ENCODE measurements around the gene MYEOV. TPM values are rescaled to one million over a fixed set of nuclear protein-coding genes. Genes with fewer than 3 reads are reported as not detected.

MYEOV gene
- total and polyA plus RNA-seq, 2 of the 8 experiments (the other 6 are each of a cell fraction or from before 2014, with no cell fraction given) = 0.44 to 0.67 TPM

- Histone ChIP-seq H3K79me1 (ENCODE audit: low read depth, low read length) (no peaks in the 10 kb centered on the region), H2BK5ac (ENCODE audit: low read depth, low read length) (no peak overlapping the region), H3K9ac (replicated peaks in 1 of 4; ENCODE audit: extremely low read depth in 1 of 4, low read depth in 3 of 4, low read length in 3 of 4) (no peak overlapping the region), H2AK5ac (ENCODE audit: low read depth, low read length) (no peak overlapping the region; the same call in 1 of the 2 replicates), H3K4ac (replicated peaks; ENCODE audit: insufficient read length, low read depth, low read length) (no peak overlapping the region), H4K5ac (ENCODE audit: insufficient read length, low read depth, low read length) (no peak overlapping the region), H3K9me3 (ENCODE audit: insufficient read depth in 2 of 2, low read depth in 1 of 2, low read length in 1 of 2) (0 out of 4 replicates have a peak, but pooled peaks cover 2 to 5% of the 10 kb centered on the region in 2 experiments), H2AFZ (ENCODE audit: low read length) (no peak overlapping the region), H3K36me3 (ENCODE audit: control insufficient read depth in 2 of 4, insufficient read depth in 4 of 4, low read length in 3 of 4) (no peaks in the 10 kb centered on the region), H3K23ac (ENCODE audit: insufficient read length) (no peak overlapping the region), H3K23me2 (ENCODE audit: low read depth, low read length) (peaks cover 7% of the 10 kb centered on the region; the same call in 1 of the 2 replicates), H3K4me2 (ENCODE audit: insufficient read depth in 1 of 2, low read depth in 2 of 2, low read length in 2 of 2) (no peak overlapping the region), H3K4me3 (ENCODE audit: extremely low read depth in 1 of 4, insufficient read depth in 2 of 4, low read depth in 3 of 4, low read length in 4 of 4) (no peak overlapping the region), H2BK120ac (replicated peaks; ENCODE audit: low read depth, low read length) (no peak overlapping the region), H4K91ac (replicated peaks; ENCODE audit: insufficient read length, low read length) (no peak overlapping the region), H3K18ac (ENCODE audit: extremely low read depth, low read length) (no peak overlapping the region), H3K27ac (ENCODE audit: low read depth, low read length) (no peak overlapping the region), H2BK20ac (ENCODE audit: low read length) (no peak overlapping the region), H3K79me2 (ENCODE audit: control insufficient read depth in 1 of 2, insufficient read depth in 2 of 2, low read length in 2 of 2) (no peaks in the 10 kb centered on the region), H4K8ac (ENCODE audit: extremely low read depth, insufficient read depth, low read length) (no peak overlapping the region), H3K56ac (replicated peaks; ENCODE audit: insufficient read length, low read depth, low read length) (no peak overlapping the region), H3K14ac (ENCODE audit: insufficient read length) (no peak overlapping the region), H4K20me1 (replicated peaks in 1 of 2; ENCODE audit: control insufficient read depth in 1 of 2, insufficient read depth in 2 of 2, low read length in 2 of 2) (no peaks in the 10 kb centered on the region), H2BK12ac (ENCODE audit: low read depth, low read length) (0 out of 2 replicates have a peak overlapping the region, but pooled peaks have one; percentile 7), H3K27me3 (replicated peaks in 1 of 4; ENCODE audit: control insufficient read depth in 3 of 4, extremely low read depth in 1 of 4, insufficient read depth in 3 of 4, low read length in 3 of 4) (peaks cover 0 to 3% (median under 1%) of the 10 kb centered on the region in 4 experiments; a peak in 2 of 7 replicates), H2BK15ac (ENCODE audit: low read length) (no peak overlapping the region), H3K4me1 (replicated peaks in 1 of 4; ENCODE audit: control insufficient read depth in 3 of 4, insufficient read depth in 4 of 4, low read length in 3 of 4) (peaks cover 4 to 8% (median 6%) of the 10 kb centered on the region in 4 experiments; a peak in 6 of 7 replicates)
- WGBS, 2 experiments (ENCODE audit: extremely low coverage in 1 of 2, insufficient coverage in 1 of 2, insufficient read length in 1 of 2, insufficient replicate concordance in 2 of 2, low coverage in 1 of 2, low lambda C conversion rate in 2 of 2, missing lambda C conversion rate in 1 of 2) = 95% methylated on average over 2 of the region's 2 CpGs; no CpG with 5 or more reads in 1 of the 2 experiments
- ChIA-PET CTCF (ENCODE audit: partially characterized antibody) (interaction anchor here (0.8 to 1.4 kb wide), 4 partner anchors 23 to 388 kb away, joined by 3 to 5 read pairs (median 4); no protein-coding TSS in a partner anchor), POLR2A (ENCODE audit: partially characterized antibody) (interaction anchor here (1.5 kb wide), 1 partner anchor 12 kb away, joined by 3 read pairs; no protein-coding TSS in a partner anchor)
- TF ChIP-seq, protein P1, sequence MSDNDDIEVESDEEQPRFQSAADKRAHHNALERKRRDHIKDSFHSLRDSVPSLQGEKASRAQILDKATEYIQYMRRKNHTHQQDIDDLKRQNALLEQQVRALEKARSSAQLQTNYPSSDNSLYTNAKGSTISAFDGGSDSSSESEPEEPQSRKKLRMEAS (IDR thresholded peaks at IDR 0.05) = no peak
- DNase-seq (ENCODE audit: low read depth in 1 of 2, low spot score in 2 of 2) = no peak
- FAIRE-seq = no peak
These were observed 34.9 kb upstream of the MYEOV start for GRCh38 chr11:69259096-69259495.

Data from H1 (cell line).